PC-3 (cell line): ENCODE results near the gene TP53BP1. TPM values are rescaled to one million over a fixed set of nuclear protein-coding genes. Genes with fewer than 3 reads are reported as not detected.

ENCODE experiments used
- ATAC-seq: fragments of 200-7000 bp; cut with Tn5 transposase; 2 replicates; pipeline ENCODE4 v1.9.1; 2020; ENCODE audit warnings: mild to moderate bottlenecking, moderate library complexity
- BruUV-seq: library from RNA; stranded (reverse); fragments of 400-500 nt; replicated peaks from 2 replicates; lab custom pipeline; 2021; lab: Mats Ljungman, UMichigan
- CTCF ChIA-PET: fragments of 300-600 bp; sonication (Branson Sonifier 250); formaldehyde crosslinking; loops from one replicate; lab custom pipeline; 2022; ENCODE audit warnings: antibody characterized with exemption; lab: Charles Lee
- POLR2A ChIA-PET: fragments of 300-600 bp; sonication (Branson Sonifier 250); formaldehyde crosslinking; loops from one replicate; lab custom pipeline; 2022; ENCODE audit warnings: antibody characterized with exemption; ENCODE audit not compliant: unreplicated experiment; lab: Charles Lee
- DNase-seq: peaks from one replicate; pipeline ENCODE4 v3.0.0-alpha.2; 2015
- H2AFZ ChIP-seq: fragments of 300-600 bp; sonication (generic); 2 replicates; pipeline ENCODE4 v1.6.0; 2016; ENCODE audit warnings: antibody characterized with exemption, low read length
- H3F3A ChIP-seq: fragments of 300-600 bp; sonication (generic); one replicate; pipeline ENCODE4 v1.6.0; 2017; ENCODE audit warnings: antibody characterized with exemption, low read length, control low read depth, mild to moderate bottlenecking; ENCODE audit not compliant: unreplicated experiment
- H3K27ac ChIP-seq: fragments of 300-600 bp; sonication (generic); 2 replicates; pipeline ENCODE4 v1.5.1; 2016; ENCODE audit warnings: mild to moderate bottlenecking, low read length
- H3K27me3 ChIP-seq: fragments of 300-600 bp; sonication (generic); 2 replicates; pipeline ENCODE4 v1.6.1; 2016; ENCODE audit warnings: low read length, mixed read lengths
- H3K36me3 ChIP-seq: fragments of 300-600 bp; sonication (generic); 2 replicates; pipeline ENCODE4 v1.6.1; 2016; ENCODE audit warnings: low read depth, mixed run types, low read length, mixed read lengths
- H3K4me1 ChIP-seq: fragments of 300-600 bp; sonication (generic); 2 replicates; pipeline ENCODE4 v1.5.1; 2016; ENCODE audit warnings: low read length; ENCODE audit not compliant: insufficient read depth
- H3K4me2 ChIP-seq: fragments of 300-600 bp; sonication (generic); 2 replicates; pipeline ENCODE4 v1.6.0; 2016; ENCODE audit warnings: low read length
- H3K4me3 ChIP-seq: fragments of 300-600 bp; sonication (generic); 2 replicates; pipeline ENCODE4 v1.5.1; 2016; ENCODE audit warnings: mild to moderate bottlenecking, low read length, mixed read lengths
- H3K79me2 ChIP-seq: fragments of 300-600 bp; sonication (generic); 2 replicates; pipeline ENCODE4 v1.6.1; 2017; ENCODE audit warnings: low read length, mixed read lengths
- H3K9ac ChIP-seq: fragments of 300-600 bp; sonication (generic); 2 replicates; pipeline ENCODE4 v1.6.0; 2016; ENCODE audit warnings: mild to moderate bottlenecking, low read length
- H3K9me2 ChIP-seq: fragments of 300-600 bp; sonication (generic); replicated peaks from 2 replicates; pipeline ENCODE4 v1.6.1; 2016; ENCODE audit warnings: mixed run types, low read length, mixed read lengths
- H3K9me3 ChIP-seq: fragments of 300-600 bp; sonication (generic); 2 replicates; pipeline ENCODE4 v1.6.1; 2016; ENCODE audit warnings: low read length, mixed read lengths
- H4K20me1 ChIP-seq: fragments of 300-600 bp; sonication (generic); 2 replicates; pipeline ENCODE4 v1.6.1; 2016; ENCODE audit warnings: low read length, mixed read lengths
- EZH2 ChIP-seq: fragments of 300-600 bp; sonication (generic); IDR thresholded peaks from one replicate; pipeline ENCODE4 v1.6.1; 2017; ENCODE audit warnings: antibody characterized with exemption, mild to moderate bottlenecking, low read length; ENCODE audit not compliant: unreplicated experiment
- EZH2phosphoT487 ChIP-seq: fragments of 300-600 bp; sonication (generic); IDR thresholded peaks from 2 replicates; pipeline ENCODE4 v1.6.1; 2018; ENCODE audit warnings: mild to moderate bottlenecking, antibody characterized with exemption, low read length, borderline replicate concordance
- intact Hi-C: fragments of 100-400 bp; cut with micrococcal nuclease; formaldehyde crosslinking; loops from 2 replicates; pipeline ENCODE4 v1.9.0; 2023
- total RNA-seq: library from RNA; depleted of rRNA; stranded (reverse); fragments of >200 nt; gene quantifications from 2 replicates; pipeline ENCODE4 v1.2.3, GENCODE V29; 2014
- TF ChIP-seq, protein P1 (sequence below): fragments of 300-600 bp; sonication (generic); conservative IDR thresholded peaks from 2 replicates; pipeline ENCODE4 v1.5.1; 2017; ENCODE audit warnings: antibody characterized with exemption, low read depth, mild to moderate bottlenecking, low read length

Gene TP53BP1
- total RNA-seq, 1 experiment from 2014 or later: 55.7 TPM

DNA sequence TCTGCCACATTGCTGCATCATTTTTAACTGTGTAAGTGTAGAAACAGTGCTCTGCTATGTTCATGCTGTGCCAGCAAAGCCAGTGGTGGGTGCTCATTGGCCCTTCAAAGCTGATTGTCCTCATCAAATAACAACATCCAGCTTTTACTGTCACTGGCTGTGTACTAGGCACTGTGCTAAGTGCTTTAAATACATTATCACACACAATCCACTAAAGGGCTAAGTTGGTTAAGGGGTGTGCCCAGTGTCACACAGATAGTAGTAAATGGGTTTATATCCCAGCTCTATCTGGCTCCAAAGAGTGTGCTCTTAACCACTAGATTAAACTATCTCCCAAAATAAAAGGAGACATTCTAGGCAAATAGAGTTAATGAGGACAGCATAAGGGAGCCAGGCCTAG lies 114.4 kb downstream of the TP53BP1 start:
- CTCF ChIA-PET: no interaction called here
- DNase-seq (no peak), ATAC-seq (no peak)
- Histone ChIP-seq H3K79me2 (0 out of 2 replicates have a peak, but pooled peaks cover 8% of the 10 kb centered on the region), H3K27me3 (no peaks in the 10 kb centered on the region), H3K4me2 (no peak overlapping the region), H3K9me2 (no peaks in the 10 kb centered on the region), H2AFZ (no peak overlapping the region), H4K20me1 (no peaks in the 10 kb centered on the region), H3F3A (no peaks in the 10 kb centered on the region), H3K4me1 (no peaks in the 10 kb centered on the region), H3K9me3 (no peaks in the 10 kb centered on the region), H3K36me3 (peaks cover 47% of the 10 kb centered on the region), H3K27ac (no peak overlapping the region), H3K9ac (no peak overlapping the region), H3K4me3 (no peak overlapping the region)
- POLR2A ChIA-PET: no interaction called here
- intact Hi-C loops: no loop called here
- TF ChIP-seq EZH2: no peak
- TF ChIP-seq, protein P1, sequence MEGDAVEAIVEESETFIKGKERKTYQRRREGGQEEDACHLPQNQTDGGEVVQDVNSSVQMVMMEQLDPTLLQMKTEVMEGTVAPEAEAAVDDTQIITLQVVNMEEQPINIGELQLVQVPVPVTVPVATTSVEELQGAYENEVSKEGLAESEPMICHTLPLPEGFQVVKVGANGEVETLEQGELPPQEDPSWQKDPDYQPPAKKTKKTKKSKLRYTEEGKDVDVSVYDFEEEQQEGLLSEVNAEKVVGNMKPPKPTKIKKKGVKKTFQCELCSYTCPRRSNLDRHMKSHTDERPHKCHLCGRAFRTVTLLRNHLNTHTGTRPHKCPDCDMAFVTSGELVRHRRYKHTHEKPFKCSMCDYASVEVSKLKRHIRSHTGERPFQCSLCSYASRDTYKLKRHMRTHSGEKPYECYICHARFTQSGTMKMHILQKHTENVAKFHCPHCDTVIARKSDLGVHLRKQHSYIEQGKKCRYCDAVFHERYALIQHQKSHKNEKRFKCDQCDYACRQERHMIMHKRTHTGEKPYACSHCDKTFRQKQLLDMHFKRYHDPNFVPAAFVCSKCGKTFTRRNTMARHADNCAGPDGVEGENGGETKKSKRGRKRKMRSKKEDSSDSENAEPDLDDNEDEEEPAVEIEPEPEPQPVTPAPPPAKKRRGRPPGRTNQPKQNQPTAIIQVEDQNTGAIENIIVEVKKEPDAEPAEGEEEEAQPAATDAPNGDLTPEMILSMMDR: no peak
- TF ChIP-seq EZH2phosphoT487: no peak
- BruUV-seq: no TSS peak

DNA sequence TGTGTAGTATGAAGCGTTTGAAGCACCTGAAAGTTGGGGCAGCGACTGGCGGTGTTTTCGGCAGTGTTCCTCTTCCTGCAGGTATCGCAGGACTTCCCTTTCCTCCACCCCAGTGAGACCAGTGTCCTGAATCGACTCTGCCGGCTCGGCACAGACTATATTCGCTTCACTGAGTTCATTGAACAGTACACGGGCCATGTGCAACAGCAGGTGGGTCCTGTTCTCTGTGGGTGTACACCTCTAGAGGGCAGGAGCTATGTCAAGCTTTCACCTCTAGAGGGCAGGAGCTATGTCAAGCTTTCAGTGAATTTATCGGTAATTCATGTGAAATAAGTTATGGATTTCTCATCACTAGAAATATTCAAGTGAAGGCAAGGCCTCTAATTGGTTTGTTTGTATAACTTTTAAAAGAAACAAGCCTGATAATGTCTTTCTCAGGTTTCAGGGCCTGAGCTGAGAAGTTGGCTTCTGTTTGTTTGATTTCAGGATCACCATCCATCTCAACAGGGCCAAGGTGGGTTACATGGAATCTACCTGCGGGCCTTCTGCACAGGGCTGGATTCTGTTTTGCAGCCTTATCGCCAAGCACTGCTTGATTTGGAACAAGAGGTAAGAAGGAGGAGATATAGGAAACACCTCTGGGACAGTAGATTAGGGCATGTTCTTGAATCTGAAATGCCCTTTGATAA lies 116.8 kb downstream of the TP53BP1 start:
- H3K9ac ChIP-seq: no peak overlapping the region
- H2AFZ ChIP-seq: no peak overlapping the region
- H4K20me1 ChIP-seq: 0 out of 2 replicates have a peak, but pooled peaks cover 3% of the 10 kb centered on the region
- peaks cover 30% of the 10 kb centered on the region for H3K79me2 ChIP-seq
- H3K4me3 ChIP-seq: no peak overlapping the region
- DNase-seq: peak; percentile 69
- H3K4me2 ChIP-seq: no peak overlapping the region
- BruUV-seq: no TSS peak
- TF ChIP-seq EZH2phosphoT487: no peak
- TF ChIP-seq, protein P1: peak; percentile 94
- intact Hi-C loops: no loop called here
- peak; percentile 39; the same call in 1 of the 2 replicates for ATAC-seq
- H3K9me3 ChIP-seq: no peaks in the 10 kb centered on the region
- H3K27me3 ChIP-seq: no peaks in the 10 kb centered on the region
- CTCF ChIA-PET: interaction anchor here (0.5 to 1.0 kb wide), 6 partner anchors 34 to 752 kb away, joined by 3 to 5 read pairs (median 4); no protein-coding TSS in a partner anchor
- H3K27ac ChIP-seq: no peak overlapping the region
- H3K4me1 ChIP-seq: peaks cover 12% of the 10 kb centered on the region; the same call in 1 of the 2 replicates
- H3K36me3 ChIP-seq: peaks cover 33% of the 10 kb centered on the region
- POLR2A ChIA-PET: no interaction called here
- no peaks in the 10 kb centered on the region for H3K9me2 ChIP-seq
- no peaks in the 10 kb centered on the region for H3F3A ChIP-seq
